Body of pancreas (tissue), 4 donors: ENCODE results near the gene CKLF.

Experiments
- CTCF ChIP-seq, 7 experiments: fragments of 450-650 bp in 4 of 7; fragments of 200-600 bp in 3 of 7; sonication (generic) in 3 of 7; IDR thresholded peaks; one replicate each; pipeline ENCODE4 v1.5.1; 2016 to 2019; ENCODE audit warnings: antibody characterized with exemption in 7 of 7
- POLR2A ChIP-seq, 3 donors: fragments of 450-650 bp; IDR thresholded peaks; one replicate each; pipeline ENCODE4 v1.6.1; 2016; ENCODE audit warnings: antibody characterized with exemption in 3 of 3, mild to moderate bottlenecking in 2 of 3

- no peak for TF ChIP-seq CTCF (IDR thresholded peaks at IDR 0.05)
- TF ChIP-seq POLR2A (IDR thresholded peaks at IDR 0.05), result no peak
These were observed 47.4 kb downstream of the CKLF start for GRCh38 chr16:66599726-66600125.
